AG09319 (cell line): ENCODE data around the gene LARP4B.

Experiments used
- DNase-seq: peaks from one replicate; pipeline ENCODE4 v3.0.0-alpha.2; 2010; ENCODE audit warnings: low read depth; ENCODE audit errors: extremely low read depth
- CTCF ChIP-seq: IDR thresholded peaks from 2 replicates; pipeline ENCODE4 v1.5.1; 2011; ENCODE audit warnings: low read depth, mild to moderate bottlenecking, inconsistent platforms, low read length, moderate library complexity

The LARP4B gene

GRCh38 chr10:909831-910230, 21.7 kb downstream of the LARP4B start:
- TF ChIP-seq CTCF = no peak
- DNase-seq = no peak

- no peak for TF ChIP-seq CTCF
- no peak for DNase-seq
Measured at GRCh38 chr10:905972-906371, 25.5 kb downstream of the LARP4B start.

GRCh38 chr10:905503-905902, 26.0 kb downstream of the LARP4B start:
- DNase-seq = no peak
- no peak for TF ChIP-seq CTCF

GRCh38 chr10:904403-904802, 27.1 kb downstream of the LARP4B start:
- no peak for DNase-seq
- no peak for TF ChIP-seq CTCF

- TF ChIP-seq CTCF = no peak
- no peak for DNase-seq
Measured at GRCh38 chr10:898141-898540, 33.4 kb downstream of the LARP4B start.

GRCh38 chr10:896982-897381, 34.5 kb downstream of the LARP4B start:
- DNase-seq = no peak
- no peak for TF ChIP-seq CTCF

GRCh38 chr10:895324-895723, 36.2 kb downstream of the LARP4B start:
- no peak for TF ChIP-seq CTCF
- no peak for DNase-seq
